Sigmoid colon (tissue), 7 donors: ENCODE data around the gene B3GALT6. TPM values are rescaled to one million over a fixed set of nuclear protein-coding genes. Genes with fewer than 3 reads are reported as not detected.
A peak's percentile ranks its signal among the peaks of the same experiment; 100 is the strongest.

ENCODE experiments used
- DNase-seq: peaks from one replicate; pipeline ENCODE4 v3.0.0-alpha.2; 2019
- H3K27ac ChIP-seq, 4 donors: fragments of 200-600 bp; sonication (generic); one replicate each; pipeline ENCODE4 v1.5.1; 2016 to 2019; ENCODE audit warnings: mild to moderate bottlenecking in 1 of 4
- H3K27me3 ChIP-seq, 3 donors: fragments of 200-600 bp; sonication (generic); one replicate each; pipeline ENCODE4 v1.5.1; 2019; ENCODE audit warnings: mild to moderate bottlenecking in 1 of 3
- H3K36me3 ChIP-seq, 4 donors: fragments of 200-600 bp; sonication (generic); one replicate each; pipeline ENCODE4 v1.5.1; 2016 to 2019
- H3K4me1 ChIP-seq, 4 donors: fragments of 200-600 bp; sonication (generic); one replicate each; pipeline ENCODE4 v1.5.1; 2017 to 2019
- H3K4me3 ChIP-seq, 4 donors: fragments of 200-600 bp; sonication (generic); one replicate each; pipeline ENCODE4 v1.5.1; 2017 to 2019; ENCODE audit warnings: mild to moderate bottlenecking in 2 of 4, moderate library complexity in 1 of 4
- H3K9me3 ChIP-seq, 4 donors: fragments of 200-600 bp in 3 of 4; sonication (generic) in 3 of 4; one replicate each; pipeline versions ENCODE4 v1.5.1 to v1.6.1; 2013 to 2019
- EP300 ChIP-seq, 4 donors: sonication (generic); formaldehyde crosslinking; IDR thresholded peaks; one replicate each; pipeline ENCODE4 v1.6.1; 2017; ENCODE audit warnings: antibody characterized with exemption in 4 of 4
- POLR2A ChIP-seq, 2 donors: fragments of 450-650 bp; IDR thresholded peaks; one replicate each; pipeline ENCODE4 v1.6.1; 2016; ENCODE audit warnings: antibody characterized with exemption in 2 of 2, mild to moderate bottlenecking in 2 of 2, moderate library complexity in 2 of 2
- POLR2AphosphoS5 ChIP-seq, 4 donors: sonication (generic); formaldehyde crosslinking; IDR thresholded peaks; one replicate each; pipeline ENCODE4 v1.6.1; 2017; ENCODE audit warnings: antibody characterized with exemption in 4 of 4
- WGBS, 2 donors: extraction: QIAGEN DNeasy Blood & Tissue Kit; methylation state at CpG; one replicate each; pipeline ENCODE4 v1.1.7; 2013; 5-methylcytosine and 5-hydroxymethylcytosine counted together
- intact Hi-C: fragments of 100-400 bp; cut with DNase I; formaldehyde crosslinking; loops from one replicate; pipeline ENCODE4 v1.15.1; 2023
- polyA plus RNA-seq, 3 donors: library from polyadenylated mRNA; stranded (reverse); fragments of 200-250 nt; gene quantifications; one replicate each; pipeline ENCODE4 v1.2.3, GENCODE V29; 2013
- total RNA-seq, 4 donors: library from RNA; depleted of rRNA; stranded (reverse); fragments of >200 nt; gene quantifications; one replicate each; pipeline ENCODE4 v1.1.0, GENCODE V29; 2016
- TF ChIP-seq, protein P1 (sequence below), 4 experiments: fragments of 450-650 bp in 3 of 4; fragments of 200-600 bp in 1 of 4; IDR thresholded peaks; one replicate each; pipeline ENCODE4 v1.5.1; 2016 to 2019; ENCODE audit warnings: antibody characterized with exemption in 4 of 4, mild to moderate bottlenecking in 3 of 4, moderate library complexity in 2 of 4
- donor health status: healthy with polysubstance abuse.
- donor health status: Bipolar disorder and iron deficiency.
- donor health status: healthy.

Gene B3GALT6
- total and polyA plus RNA-seq, 7 donors: 1.8 to 12.5 (median 9.1) TPM

- intact Hi-C loops: loop anchor here (1.0 to 5.0 kb wide), 2 partner anchors 43 to 153 kb away; partner anchors contain the start of genes B3GALT6 and SDF4
- no peak for TF ChIP-seq EP300 (IDR thresholded peaks at IDR 0.05)
Measured at GRCh38 chr1:1274931-1275431, 42.9 kb downstream of the B3GALT6 start.

DNA sequence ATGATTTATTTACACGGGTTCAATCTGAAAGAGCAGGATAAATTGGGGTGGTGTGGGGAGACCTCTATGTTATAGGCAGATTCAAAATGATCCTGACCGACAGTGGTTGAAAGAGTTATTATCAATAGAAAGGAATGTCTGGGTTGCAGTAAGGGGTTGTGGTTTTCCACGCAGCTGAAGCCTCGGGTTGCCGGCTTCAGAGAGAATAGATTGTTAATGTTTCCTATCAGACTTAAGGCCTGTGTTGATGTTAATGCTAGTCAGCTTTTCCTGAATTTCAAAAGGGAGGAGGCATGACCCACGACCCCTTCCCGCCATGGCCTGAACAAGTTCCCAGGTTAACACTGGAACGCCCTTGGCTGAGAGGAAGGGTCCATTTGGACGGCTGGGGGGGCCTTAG, 43.8 kb downstream of the B3GALT6 start:
- TF ChIP-seq, protein P1, sequence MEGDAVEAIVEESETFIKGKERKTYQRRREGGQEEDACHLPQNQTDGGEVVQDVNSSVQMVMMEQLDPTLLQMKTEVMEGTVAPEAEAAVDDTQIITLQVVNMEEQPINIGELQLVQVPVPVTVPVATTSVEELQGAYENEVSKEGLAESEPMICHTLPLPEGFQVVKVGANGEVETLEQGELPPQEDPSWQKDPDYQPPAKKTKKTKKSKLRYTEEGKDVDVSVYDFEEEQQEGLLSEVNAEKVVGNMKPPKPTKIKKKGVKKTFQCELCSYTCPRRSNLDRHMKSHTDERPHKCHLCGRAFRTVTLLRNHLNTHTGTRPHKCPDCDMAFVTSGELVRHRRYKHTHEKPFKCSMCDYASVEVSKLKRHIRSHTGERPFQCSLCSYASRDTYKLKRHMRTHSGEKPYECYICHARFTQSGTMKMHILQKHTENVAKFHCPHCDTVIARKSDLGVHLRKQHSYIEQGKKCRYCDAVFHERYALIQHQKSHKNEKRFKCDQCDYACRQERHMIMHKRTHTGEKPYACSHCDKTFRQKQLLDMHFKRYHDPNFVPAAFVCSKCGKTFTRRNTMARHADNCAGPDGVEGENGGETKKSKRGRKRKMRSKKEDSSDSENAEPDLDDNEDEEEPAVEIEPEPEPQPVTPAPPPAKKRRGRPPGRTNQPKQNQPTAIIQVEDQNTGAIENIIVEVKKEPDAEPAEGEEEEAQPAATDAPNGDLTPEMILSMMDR (IDR thresholded peaks at IDR 0.05): no peak
- H3K4me3 ChIP-seq: no peak overlapping the region
- DNase-seq: no peak
- H3K4me1 ChIP-seq: peaks cover 0 to 36% (median 31%) of the 10 kb centered on the region in 4 donors
- WGBS, 2 donors: 78 to 85% methylated on average over 9 of the region's 9 CpGs
- no peak overlapping the region for H3K27ac ChIP-seq
- intact Hi-C loops: no loop called here
- H3K36me3 ChIP-seq: no peaks in the 10 kb centered on the region
- H3K9me3 ChIP-seq: no peaks in the 10 kb centered on the region
- H3K27me3 ChIP-seq: no peaks in the 10 kb centered on the region

More at GRCh38 chr1:1274931-1275431, 42.9 kb downstream of the B3GALT6 start:
- WGBS, 2 donors: 86 to 88% methylated on average over 15 of the region's 15 CpGs
- H3K27me3 ChIP-seq: no peaks in the 10 kb centered on the region
- no peaks in the 10 kb centered on the region for H3K36me3 ChIP-seq
- H3K4me3 ChIP-seq: peak overlapping the region in 2 of 4 donors; percentile 84 to 99
- H3K4me1 ChIP-seq: peaks cover 0 to 45% (median 40%) of the 10 kb centered on the region in 4 donors
- H3K27ac ChIP-seq: peak overlapping the region in 1 of 4 donors; percentile 89
- H3K9me3 ChIP-seq: no peaks in the 10 kb centered on the region
- no peak for DNase-seq

DNA sequence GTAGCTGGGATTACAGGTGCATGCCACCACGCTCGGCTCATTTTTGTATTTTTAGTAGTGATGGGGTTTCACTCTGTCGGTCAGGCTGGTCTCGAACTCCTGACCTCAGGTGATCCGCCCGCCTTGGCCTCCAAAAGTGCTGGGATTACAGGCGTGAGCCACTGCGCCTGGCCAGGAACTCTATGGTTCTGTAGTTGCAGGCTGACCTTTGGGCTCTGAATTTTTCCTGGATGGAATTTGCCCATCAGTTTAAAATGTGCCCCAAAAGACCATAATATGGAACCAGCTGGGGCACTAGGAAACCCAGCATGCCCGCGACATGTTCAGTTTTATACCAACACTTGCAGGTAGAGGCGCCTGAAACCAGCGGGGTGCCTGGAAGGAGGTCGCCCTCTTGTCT, 46.6 kb downstream of the B3GALT6 start:
- no peaks in the 10 kb centered on the region for H3K9me3 ChIP-seq
- no peaks in the 10 kb centered on the region for H3K36me3 ChIP-seq
- no peak for DNase-seq
- intact Hi-C loops: no loop called here
- TF ChIP-seq POLR2AphosphoS5 (IDR thresholded peaks at IDR 0.05) (no peak), EP300 (IDR thresholded peaks at IDR 0.05) (no peak), POLR2A (IDR thresholded peaks at IDR 0.05) (no peak)
- TF ChIP-seq, protein P1 (IDR thresholded peaks at IDR 0.05): no peak
- no peak overlapping the region for H3K4me3 ChIP-seq
- H3K4me1 ChIP-seq: peaks cover 0 to 14% (median 10%) of the 10 kb centered on the region in 4 donors
- WGBS, 2 donors: 81 to 89% methylated on average over 13 of the region's 13 CpGs
- no peak overlapping the region for H3K27ac ChIP-seq
- no peaks in the 10 kb centered on the region for H3K27me3 ChIP-seq

- 90 to 92% methylated on average over 17 of the region's 17 CpGs for WGBS, 2 donors
- Histone ChIP-seq H3K4me3 (no peak overlapping the region), H3K36me3 (no peaks in the 10 kb centered on the region), H3K9me3 (no peaks in the 10 kb centered on the region), H3K27ac (no peak overlapping the region), H3K27me3 (no peaks in the 10 kb centered on the region), H3K4me1 (peaks cover 0 to 13% (median 10%) of the 10 kb centered on the region in 4 donors)
- TF ChIP-seq EP300 (IDR thresholded peaks at IDR 0.05) (no peak), POLR2AphosphoS5 (IDR thresholded peaks at IDR 0.05) (no peak), POLR2A (IDR thresholded peaks at IDR 0.05) (no peak)
- TF ChIP-seq, protein P1 (IDR thresholded peaks at IDR 0.05): no peak
- intact Hi-C loops: no loop called here
- DNase-seq: no peak
Measured at GRCh38 chr1:1279028-1279427, 47.0 kb downstream of the B3GALT6 start.

GRCh38 chr1:1280782-1281481, 48.9 kb downstream of the B3GALT6 start:
- 82 to 92% methylated on average over 21 of the region's 21 CpGs for WGBS, 2 donors
- no peak overlapping the region for H3K27ac ChIP-seq
- intact Hi-C loops: no loop called here

More at GRCh38 chr1:1280782-1281481, 48.9 kb downstream of the B3GALT6 start:
- Histone ChIP-seq H3K27me3 (peaks cover 9 to 16% (median 14%) of the 10 kb centered on the region in 3 donors), H3K9me3 (no peaks in the 10 kb centered on the region), H3K36me3 (no peaks in the 10 kb centered on the region), H3K4me3 (no peak overlapping the region), H3K4me1 (no peaks in the 10 kb centered on the region)
- TF ChIP-seq POLR2AphosphoS5 (IDR thresholded peaks at IDR 0.05): no peak
- TF ChIP-seq, protein P1 (IDR thresholded peaks at IDR 0.05): no peak
- no peak for DNase-seq
